Measurements from ENCODE around the gene GFOD1. TPM values are rescaled to one million over a fixed set of nuclear protein-coding genes. Genes with fewer than 3 reads are reported as not detected.
A peak's percentile ranks its signal among the peaks of the same experiment; 100 is the strongest.

The GFOD1 gene
- total RNA-seq, 4 donors from 2014 or later, result 4.7 to 26.6 (median 10.1) TPM

DNA sequence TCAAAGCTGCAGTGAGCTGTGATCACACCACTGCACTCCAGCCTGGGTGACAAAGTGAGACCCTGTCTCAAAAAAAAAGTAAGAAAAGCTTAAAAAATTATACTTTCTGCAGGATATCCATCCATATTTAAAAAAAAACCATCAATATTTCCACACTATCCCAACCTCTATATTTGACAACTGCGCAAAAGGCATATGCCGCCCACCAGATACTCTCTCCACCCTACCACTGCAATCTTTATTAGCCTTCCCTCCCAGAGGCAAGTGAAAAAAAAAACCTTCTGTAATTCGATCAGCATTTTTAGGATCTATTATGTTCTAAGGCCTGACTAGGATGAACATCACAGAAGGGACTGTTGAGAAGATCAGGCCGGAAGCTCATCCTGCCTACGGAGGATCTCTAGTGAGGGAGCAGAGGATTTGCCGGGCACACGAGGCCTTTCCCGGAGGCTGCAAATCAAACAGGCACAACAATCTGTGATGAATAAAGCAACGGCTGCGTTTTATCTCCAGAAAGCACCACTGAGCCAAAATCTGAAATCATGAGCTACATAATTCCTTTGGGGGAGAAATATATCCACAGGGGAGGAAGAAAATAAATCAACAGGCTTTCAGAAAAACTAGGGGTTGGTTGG lies 65.9 kb downstream of the GFOD1 start:
- Histone ChIP-seq H3K4me3 (no peak overlapping the region), H3K27ac (peak overlapping the region; percentile 7 to 57), H3K9me3 (no peaks in the 10 kb centered on the region), H3K4me1 (peaks cover 0 to 7% of the 10 kb centered on the region in 2 donors), H3K36me3 (no peaks in the 10 kb centered on the region), H3K27me3 (no peaks in the 10 kb centered on the region)
- intact Hi-C loops (cut with DNase I; ENCODE audit: low total_unique reads), result no loop called here
- no peak for DNase-seq
- TF ChIP-seq, protein P1, sequence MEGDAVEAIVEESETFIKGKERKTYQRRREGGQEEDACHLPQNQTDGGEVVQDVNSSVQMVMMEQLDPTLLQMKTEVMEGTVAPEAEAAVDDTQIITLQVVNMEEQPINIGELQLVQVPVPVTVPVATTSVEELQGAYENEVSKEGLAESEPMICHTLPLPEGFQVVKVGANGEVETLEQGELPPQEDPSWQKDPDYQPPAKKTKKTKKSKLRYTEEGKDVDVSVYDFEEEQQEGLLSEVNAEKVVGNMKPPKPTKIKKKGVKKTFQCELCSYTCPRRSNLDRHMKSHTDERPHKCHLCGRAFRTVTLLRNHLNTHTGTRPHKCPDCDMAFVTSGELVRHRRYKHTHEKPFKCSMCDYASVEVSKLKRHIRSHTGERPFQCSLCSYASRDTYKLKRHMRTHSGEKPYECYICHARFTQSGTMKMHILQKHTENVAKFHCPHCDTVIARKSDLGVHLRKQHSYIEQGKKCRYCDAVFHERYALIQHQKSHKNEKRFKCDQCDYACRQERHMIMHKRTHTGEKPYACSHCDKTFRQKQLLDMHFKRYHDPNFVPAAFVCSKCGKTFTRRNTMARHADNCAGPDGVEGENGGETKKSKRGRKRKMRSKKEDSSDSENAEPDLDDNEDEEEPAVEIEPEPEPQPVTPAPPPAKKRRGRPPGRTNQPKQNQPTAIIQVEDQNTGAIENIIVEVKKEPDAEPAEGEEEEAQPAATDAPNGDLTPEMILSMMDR (IDR thresholded peaks at IDR 0.05), result no peak
- TF ChIP-seq POLR2A (IDR thresholded peaks at IDR 0.05), result no peak

DNA sequence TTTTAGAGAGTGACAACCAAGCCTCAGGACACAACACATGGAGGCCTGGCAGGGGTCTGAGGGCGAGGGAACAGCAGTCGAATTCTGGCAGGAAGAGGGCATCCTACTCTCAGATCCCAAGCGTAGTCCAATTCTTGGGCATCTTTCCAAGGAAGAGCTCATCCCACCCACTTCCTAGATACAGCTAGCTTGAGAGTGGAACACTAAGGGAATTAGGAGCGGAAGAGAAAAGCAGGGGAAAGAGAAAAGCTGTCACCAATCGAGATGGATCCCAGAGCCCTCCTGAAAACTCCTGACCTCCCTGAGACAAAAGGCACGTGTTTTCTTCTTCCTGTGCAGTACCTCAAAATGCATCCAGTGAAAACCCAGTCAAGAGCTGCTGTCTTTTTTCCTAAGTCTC lies 67.1 kb downstream of the GFOD1 start:
- intact Hi-C loops (cut with DNase I; ENCODE audit: low total_unique reads), result no loop called here
- Histone ChIP-seq H3K27me3 (no peaks in the 10 kb centered on the region), H3K4me3 (no peak overlapping the region), H3K4me1 (peaks cover 0 to 7% of the 10 kb centered on the region in 2 donors), H3K27ac (peak overlapping the region in 1 of 2 donors; percentile 26), H3K9me3 (no peaks in the 10 kb centered on the region), H3K36me3 (no peaks in the 10 kb centered on the region)
- no peak for TF ChIP-seq POLR2A (IDR thresholded peaks at IDR 0.05)
- TF ChIP-seq, protein P1 (IDR thresholded peaks at IDR 0.05), result no peak
- no peak for DNase-seq

DNA sequence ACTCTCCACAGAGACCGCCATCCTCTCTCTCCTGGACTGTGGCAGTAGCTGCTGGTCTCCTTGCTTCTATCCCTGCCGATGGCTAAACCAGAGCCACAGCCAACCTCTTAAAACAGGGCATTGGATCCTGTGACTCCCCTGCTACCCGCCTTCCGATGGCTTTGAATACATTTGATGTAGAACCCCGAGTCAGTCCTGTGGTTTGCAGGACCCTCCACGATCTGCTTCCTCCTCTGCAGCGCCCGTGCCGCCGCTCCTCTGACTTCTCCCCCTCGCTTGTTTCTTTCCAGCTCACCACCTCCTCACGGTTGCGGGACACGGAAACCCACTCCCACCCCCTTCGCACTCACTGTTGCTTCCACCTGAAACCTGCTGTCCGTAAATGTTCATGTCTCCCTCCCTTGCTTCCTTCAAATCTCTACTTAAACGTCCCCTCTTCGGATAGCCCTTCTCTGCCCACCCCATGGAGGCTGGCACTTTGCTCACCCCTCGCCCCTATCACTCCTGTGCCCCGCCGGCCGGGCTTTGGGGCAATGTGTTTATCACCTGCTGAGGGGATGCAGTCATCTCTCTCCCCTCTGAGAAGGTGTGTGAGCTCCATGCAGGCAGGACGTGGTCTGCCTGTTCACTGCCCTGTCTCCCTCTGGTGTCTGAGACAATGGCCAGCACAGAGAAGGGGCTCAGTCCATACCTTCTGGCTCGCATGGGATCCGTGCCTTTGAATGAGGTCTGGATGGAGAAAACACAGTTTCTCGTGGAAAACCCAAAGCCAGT lies 67.8 kb downstream of the GFOD1 start:
- H3K27me3 ChIP-seq, result no peaks in the 10 kb centered on the region
- no peaks in the 10 kb centered on the region for H3K9me3 ChIP-seq
- H3K4me3 ChIP-seq, result no peak overlapping the region
- DNase-seq, result no peak
- no peaks in the 10 kb centered on the region for H3K36me3 ChIP-seq
- H3K27ac ChIP-seq, result peak overlapping the region; percentile 19 to 26
- TF ChIP-seq, protein P1 (IDR thresholded peaks at IDR 0.05), result no peak
- TF ChIP-seq POLR2A (IDR thresholded peaks at IDR 0.05), result no peak
- intact Hi-C loops (cut with DNase I; ENCODE audit: low total_unique reads), result no loop called here
- peaks cover 0 to 7% of the 10 kb centered on the region in 2 donors for H3K4me1 ChIP-seq

DNA sequence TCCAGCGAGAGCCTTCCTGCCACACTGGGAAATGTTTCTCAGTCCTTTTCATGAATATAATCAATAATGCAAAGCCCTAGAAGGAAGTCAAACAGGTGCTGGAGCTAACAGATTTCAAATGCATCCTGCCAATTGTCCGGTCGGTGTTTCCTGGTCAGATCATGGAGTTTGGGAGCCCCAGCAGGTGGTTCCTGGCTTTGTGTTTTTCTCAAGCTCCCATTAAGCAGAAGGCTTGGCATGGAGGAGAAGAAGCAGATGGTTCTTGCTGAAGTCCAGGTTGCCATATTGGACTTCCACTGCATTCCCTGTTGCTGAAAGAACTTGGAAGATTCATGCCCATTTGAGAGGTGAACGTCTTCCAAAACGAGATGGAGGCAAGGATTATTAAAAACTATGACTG lies 68.6 kb downstream of the GFOD1 start:
- intact Hi-C loops (cut with DNase I; ENCODE audit: low total_unique reads), result no loop called here
- Histone ChIP-seq H3K4me1 (peaks cover 0 to 7% of the 10 kb centered on the region in 2 donors), H3K27me3 (no peaks in the 10 kb centered on the region), H3K27ac (no peak overlapping the region), H3K36me3 (no peaks in the 10 kb centered on the region), H3K4me3 (no peak overlapping the region), H3K9me3 (no peaks in the 10 kb centered on the region)
- TF ChIP-seq, protein P1 (IDR thresholded peaks at IDR 0.05), result no peak
- no peak for TF ChIP-seq POLR2A (IDR thresholded peaks at IDR 0.05)
- DNase-seq, result no peak

DNA sequence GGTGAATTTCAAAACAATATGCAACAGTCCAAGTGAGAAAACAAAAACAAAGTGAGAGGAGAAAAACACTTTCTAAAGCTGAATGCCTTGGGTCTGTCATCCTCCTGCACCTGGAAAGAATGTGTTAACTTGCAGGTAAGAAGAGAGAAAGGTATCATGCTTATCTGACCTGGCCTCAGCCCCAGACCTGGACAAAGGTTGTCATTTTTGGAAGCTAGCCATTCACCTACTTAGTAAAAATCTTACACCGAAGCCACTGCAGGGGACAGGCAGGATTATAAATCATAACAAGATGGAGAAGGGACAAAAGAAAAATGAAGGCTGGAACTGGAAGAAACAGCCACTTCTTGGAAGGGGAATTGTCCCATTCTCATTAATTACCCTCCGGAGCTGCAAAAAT lies 69.4 kb downstream of the GFOD1 start:
- Histone ChIP-seq H3K4me1 (peaks cover 0 to 7% of the 10 kb centered on the region in 2 donors), H3K27me3 (no peaks in the 10 kb centered on the region), H3K36me3 (no peaks in the 10 kb centered on the region), H3K27ac (no peak overlapping the region), H3K4me3 (no peak overlapping the region), H3K9me3 (no peaks in the 10 kb centered on the region)
- DNase-seq, result no peak
- no peak for TF ChIP-seq POLR2A (IDR thresholded peaks at IDR 0.05)
- TF ChIP-seq, protein P1 (IDR thresholded peaks at IDR 0.05), result no peak
- intact Hi-C loops (cut with DNase I; ENCODE audit: low total_unique reads), result no loop called here
